Kidney (tissue), 14 donors: ENCODE measurements around the gene MTF1. TPM values are rescaled to one million over a fixed set of nuclear protein-coding genes. Genes with fewer than 3 reads are reported as not detected.

ENCODE experiments used
- DNase-seq, 5 donors: peaks; one replicate each; pipeline ENCODE4 v3.0.0-alpha.2; 2013 to 2020
- FAIRE-seq: peaks from 2 replicates; lab custom pipeline; 2012; peaks lifted over from hg19 to GRCh38; lab: Jason Lieb, UNC
- H3K27ac ChIP-seq, 2 donors: one replicate each; pipeline ENCODE4 v1.7.0; 2013; ENCODE audit warnings: low read depth in 2 of 2, low read length in 2 of 2, inconsistent platforms in 1 of 2
- H3K27me3 ChIP-seq: one replicate; pipeline ENCODE4 v1.7.1; 2013; ENCODE audit warnings: low read length, inconsistent platforms; ENCODE audit not compliant: control insufficient read depth, insufficient read depth
- H3K36me3 ChIP-seq, 3 donors: one replicate each; pipeline versions ENCODE4 v1.7.0 to v1.7.1; 2013; ENCODE audit warnings: low read length in 3 of 3, control low read depth in 1 of 3, inconsistent platforms in 1 of 3; ENCODE audit not compliant: insufficient read depth in 3 of 3, control insufficient read depth in 2 of 3
- H3K4me1 ChIP-seq, 3 donors: one replicate each; pipeline versions ENCODE4 v1.7.0 to v1.7.1; 2013; ENCODE audit warnings: low read length in 3 of 3, inconsistent platforms in 1 of 3, low read depth in 1 of 3; ENCODE audit not compliant: control insufficient read depth in 2 of 3, insufficient read depth in 2 of 3
- H3K4me3 ChIP-seq, 3 donors: one replicate each; pipeline versions ENCODE4 v1.7.0 to v1.8.1; 2013; ENCODE audit warnings: low read length in 3 of 3, control low read depth in 1 of 3, inconsistent platforms in 1 of 3
- H3K9ac ChIP-seq, 3 donors: one replicate each; pipeline versions ENCODE4 v1.7.0 to v1.7.1; 2013; ENCODE audit warnings: low read length in 3 of 3, control low read depth in 1 of 3, inconsistent platforms in 1 of 3
- H3K9me3 ChIP-seq, 3 donors: one replicate each; pipeline versions ENCODE4 v1.7.0 to v1.7.1; 2013; ENCODE audit warnings: low read length in 3 of 3, control low read depth in 1 of 3, inconsistent platforms in 1 of 3; ENCODE audit not compliant: control insufficient read depth in 2 of 3, insufficient read depth in 1 of 3
- intact Hi-C: fragments of 100-400 bp; cut with DNase I; formaldehyde crosslinking; loops from one replicate; pipeline ENCODE4 v1.11.1; 2022
- polyA plus RNA-seq: library from polyadenylated mRNA; stranded (reverse); fragments of 350-450 nt; fragmentation: Illumina TruSeq; extraction: RNeasy Lipid Tissue Mini Kit (QIAGEN cat#74804); gene quantifications from one replicate; pipeline ENCODE4 v1.2.3, GENCODE V29; 2014; ENCODE audit warnings: low read depth, low replicate concordance; ENCODE audit not compliant: insufficient read depth
- total RNA-seq: library from RNA; stranded (reverse); fragmentation: NEBNext Ultra II Directional; extraction: Animal tissue kit (Norgen Biotek cat#: 25700); gene quantifications from one replicate; pipeline ENCODE4 v1.2.1, GENCODE V29; 2021
- TF ChIP-seq, protein P1 (sequence below): IDR thresholded peaks from 3 replicates; pipeline ENCODE4 v1.5.1; 2012; ENCODE audit warnings: mild to moderate bottlenecking, moderate library complexity, borderline replicate concordance; ENCODE audit not compliant: insufficient read depth; ENCODE audit errors: extremely low read depth
- donor health status: control.
- donor health status: control.
- donor health status: control.
- donor health status: control.
- donor health status: control.
- donor health status: DM: yes; HTN: yes; CAD: no.
- donor health status: Normal renal cell carcinoma (clear cell type).

Gene MTF1
- total and polyA plus RNA-seq, 2 donors from 2014 or later = 2.2 to 26.7 TPM

DNA sequence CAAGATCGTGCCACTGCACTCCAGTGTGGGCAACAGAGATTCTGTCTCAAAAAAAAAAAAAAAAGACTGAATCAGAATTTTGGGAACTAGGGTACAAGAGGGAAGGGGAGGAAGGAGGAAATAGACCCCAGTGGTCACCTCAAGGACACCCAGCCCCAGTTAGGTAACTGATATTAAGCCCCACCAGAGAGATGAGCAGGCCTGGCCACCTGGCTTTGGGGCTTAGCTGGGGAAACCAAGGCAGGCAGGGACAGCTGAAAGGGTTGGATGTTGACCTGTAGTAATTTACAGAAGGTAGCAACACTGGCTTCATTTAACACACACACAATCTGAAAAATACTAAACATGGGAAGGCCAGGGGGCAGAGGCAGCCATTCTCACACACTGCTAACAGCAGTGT lies 57.0 kb downstream of the MTF1 start:
- H3K9me3 ChIP-seq = no peaks in the 10 kb centered on the region
- H3K27ac ChIP-seq = no peak overlapping the region
- peaks cover 0 to 9% (median 9%) of the 10 kb centered on the region in 3 donors for H3K4me1 ChIP-seq
- intact Hi-C loops = no loop called here
- H3K36me3 ChIP-seq = peaks cover 4 to 32% (median 29%) of the 10 kb centered on the region in 3 donors
- no peak overlapping the region for H3K4me3 ChIP-seq
- FAIRE-seq = no peak
- H3K27me3 ChIP-seq = no peaks in the 10 kb centered on the region
- TF ChIP-seq, protein P1, sequence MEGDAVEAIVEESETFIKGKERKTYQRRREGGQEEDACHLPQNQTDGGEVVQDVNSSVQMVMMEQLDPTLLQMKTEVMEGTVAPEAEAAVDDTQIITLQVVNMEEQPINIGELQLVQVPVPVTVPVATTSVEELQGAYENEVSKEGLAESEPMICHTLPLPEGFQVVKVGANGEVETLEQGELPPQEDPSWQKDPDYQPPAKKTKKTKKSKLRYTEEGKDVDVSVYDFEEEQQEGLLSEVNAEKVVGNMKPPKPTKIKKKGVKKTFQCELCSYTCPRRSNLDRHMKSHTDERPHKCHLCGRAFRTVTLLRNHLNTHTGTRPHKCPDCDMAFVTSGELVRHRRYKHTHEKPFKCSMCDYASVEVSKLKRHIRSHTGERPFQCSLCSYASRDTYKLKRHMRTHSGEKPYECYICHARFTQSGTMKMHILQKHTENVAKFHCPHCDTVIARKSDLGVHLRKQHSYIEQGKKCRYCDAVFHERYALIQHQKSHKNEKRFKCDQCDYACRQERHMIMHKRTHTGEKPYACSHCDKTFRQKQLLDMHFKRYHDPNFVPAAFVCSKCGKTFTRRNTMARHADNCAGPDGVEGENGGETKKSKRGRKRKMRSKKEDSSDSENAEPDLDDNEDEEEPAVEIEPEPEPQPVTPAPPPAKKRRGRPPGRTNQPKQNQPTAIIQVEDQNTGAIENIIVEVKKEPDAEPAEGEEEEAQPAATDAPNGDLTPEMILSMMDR = no peak
- DNase-seq = no peak
- H3K9ac ChIP-seq = no peak overlapping the region

DNA sequence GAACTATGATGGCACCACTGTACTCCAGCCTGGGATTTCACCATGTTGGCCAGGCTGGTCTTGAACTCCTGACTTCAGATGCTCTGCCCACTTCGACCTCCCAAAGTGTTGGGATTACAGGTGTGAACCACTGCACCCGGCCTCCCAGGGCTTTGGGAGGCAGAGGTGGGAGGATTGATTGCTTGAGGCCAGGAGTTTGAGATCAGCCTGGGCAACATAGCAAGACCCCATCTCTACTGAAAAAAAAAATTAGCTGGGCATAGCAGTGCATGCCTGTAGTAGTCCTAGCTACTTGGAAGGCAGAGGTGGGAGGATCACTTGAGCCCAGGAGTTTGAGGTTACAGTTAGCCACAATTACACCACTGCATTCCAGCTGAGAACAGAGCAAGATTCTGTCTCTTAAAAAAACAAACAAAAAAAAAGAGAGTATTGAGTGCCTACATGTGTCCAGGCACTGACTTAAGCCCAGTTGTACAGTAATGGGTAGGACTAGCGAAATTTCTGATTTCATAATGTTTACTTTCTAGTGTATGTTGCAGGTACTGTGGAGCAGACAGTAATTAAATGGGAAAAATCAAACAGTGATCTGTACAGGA lies 61.5 kb downstream of the MTF1 start:
- no peak overlapping the region for H3K9ac ChIP-seq
- FAIRE-seq = no peak
- no peaks in the 10 kb centered on the region for H3K9me3 ChIP-seq
- H3K27ac ChIP-seq = no peak overlapping the region
- no peak for DNase-seq
- TF ChIP-seq, protein P1 = no peak
- no peaks in the 10 kb centered on the region for H3K27me3 ChIP-seq
- H3K4me3 ChIP-seq = no peak overlapping the region
- intact Hi-C loops = no loop called here
- H3K4me1 ChIP-seq = no peaks in the 10 kb centered on the region
- peaks cover 2 to 5% (median 4%) of the 10 kb centered on the region in 3 donors for H3K36me3 ChIP-seq

DNA sequence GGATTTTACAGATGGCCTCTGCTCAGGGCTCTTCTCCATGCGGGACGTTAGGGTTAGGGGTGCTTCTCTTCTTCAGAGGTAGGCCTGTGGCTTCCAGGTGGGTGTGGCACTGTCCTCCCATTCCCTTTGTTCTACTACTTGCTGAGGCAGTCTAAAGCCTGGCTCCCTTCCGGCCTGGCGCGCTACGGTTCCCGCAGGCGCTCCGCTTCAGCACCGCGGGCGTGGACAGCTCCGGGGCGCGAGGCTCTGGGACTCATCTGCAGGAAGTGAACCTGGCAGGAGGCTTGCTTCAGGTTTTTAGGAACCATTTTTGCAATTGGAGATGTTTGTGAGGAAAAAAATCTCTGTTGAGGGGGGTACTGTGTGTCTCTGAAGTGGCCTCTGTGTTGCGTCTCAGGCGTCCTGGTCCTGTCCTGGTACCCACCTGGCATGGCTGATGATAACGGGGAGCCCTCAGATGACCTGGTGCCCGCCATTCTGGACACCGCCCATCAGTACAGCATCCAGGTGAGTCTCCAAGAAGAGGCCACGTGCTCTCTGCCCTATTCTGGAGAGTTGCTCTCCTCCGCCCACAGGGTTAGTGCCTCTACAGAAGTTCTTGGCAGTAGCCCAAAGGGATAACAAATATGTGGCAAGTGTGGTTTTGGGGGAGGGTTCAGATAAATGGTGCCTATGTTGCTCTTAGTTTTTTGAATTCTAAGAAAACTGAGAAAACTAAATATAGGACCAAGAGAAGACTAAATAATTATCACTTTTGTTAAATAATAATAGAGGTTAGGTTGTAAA lies 63.9 kb downstream of the MTF1 start:
- Histone ChIP-seq H3K4me1 (no peaks in the 10 kb centered on the region), H3K27me3 (no peaks in the 10 kb centered on the region), H3K36me3 (no peaks in the 10 kb centered on the region), H3K9me3 (no peaks in the 10 kb centered on the region), H3K4me3 (no peak overlapping the region), H3K27ac (no peak overlapping the region), H3K9ac (no peak overlapping the region)
- FAIRE-seq = no peak
- peak; percentile 73 to 83 (median 80) for DNase-seq
- intact Hi-C loops = no loop called here
- TF ChIP-seq, protein P1 = no peak
